Measurements from ENCODE around the gene TENM3.

- no peak for TF ChIP-seq CTCF (IDR thresholded peaks at IDR 0.05; ENCODE audit: control extremely low read depth in 1 of 3, insufficient read depth in 1 of 3, low read depth in 1 of 3, low read length in 3 of 3)
- TF ChIP-seq ZNF274 (IDR thresholded peaks at IDR 0.05; ENCODE audit: borderline replicate concordance, extremely low read depth, low read length): no peak
- TF ChIP-seq, protein P1, sequence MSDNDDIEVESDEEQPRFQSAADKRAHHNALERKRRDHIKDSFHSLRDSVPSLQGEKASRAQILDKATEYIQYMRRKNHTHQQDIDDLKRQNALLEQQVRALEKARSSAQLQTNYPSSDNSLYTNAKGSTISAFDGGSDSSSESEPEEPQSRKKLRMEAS (IDR thresholded peaks at IDR 0.05): no peak
- TF ChIP-seq CBX8 (IDR thresholded peaks at IDR 0.05; ENCODE audit: borderline replicate concordance, low read depth, low read length): no peak
- TF ChIP-seq POLR2A (IDR thresholded peaks at IDR 0.05; ENCODE audit: control extremely low read depth in 1 of 2, low read depth in 2 of 2, low read length in 2 of 2): no peak
- TF ChIP-seq SIN3A (conservative IDR thresholded peaks at IDR 0.05 in 1 of 2, IDR thresholded peaks at IDR 0.05 in 1 of 2; ENCODE audit: low read depth in 1 of 2, low read length in 2 of 2): no peak
- no peak for TF ChIP-seq TAF1 (IDR thresholded peaks at IDR 0.05; ENCODE audit: low read depth, low read length)
- no peak for TF ChIP-seq HDAC2 (IDR thresholded peaks at IDR 0.05; ENCODE audit: borderline replicate concordance in 1 of 2, low read depth in 2 of 2, low read length in 2 of 2)
- TF ChIP-seq BCL11A (IDR thresholded peaks at IDR 0.05; ENCODE audit: low read depth in 2 of 2, low read length in 2 of 2): no peak
- TF ChIP-seq CBX5 (IDR thresholded peaks at IDR 0.05; ENCODE audit: low read depth, low read length): no peak
Measured at GRCh38 chr4:182385897-182386296, 142.7 kb downstream of the TENM3 start.
